Measurements from ENCODE around the gene ADORA1.

Gene ADORA1

DNA sequence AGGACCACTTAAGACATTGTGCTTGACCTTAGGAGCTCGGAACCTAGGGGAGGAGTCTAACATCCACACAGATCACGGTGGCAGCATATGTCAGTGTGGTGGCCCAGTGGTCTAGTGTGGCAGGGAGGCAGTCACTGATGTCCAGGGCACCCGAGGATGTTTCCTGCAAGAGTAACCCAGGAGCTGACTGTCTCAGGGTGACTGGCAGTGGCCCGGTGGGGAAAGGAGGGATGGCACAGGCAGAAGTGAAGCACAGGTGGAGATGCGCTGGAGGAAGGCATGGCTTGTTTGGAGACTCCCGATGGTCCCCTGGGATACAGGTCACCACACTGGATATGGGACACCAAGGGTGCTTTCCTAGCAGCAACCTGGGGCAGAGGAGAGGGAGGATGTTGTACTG, 85.6 kb downstream of the ADORA1 start:
- no peak for DNase-seq (ENCODE audit: low spot score)

DNA sequence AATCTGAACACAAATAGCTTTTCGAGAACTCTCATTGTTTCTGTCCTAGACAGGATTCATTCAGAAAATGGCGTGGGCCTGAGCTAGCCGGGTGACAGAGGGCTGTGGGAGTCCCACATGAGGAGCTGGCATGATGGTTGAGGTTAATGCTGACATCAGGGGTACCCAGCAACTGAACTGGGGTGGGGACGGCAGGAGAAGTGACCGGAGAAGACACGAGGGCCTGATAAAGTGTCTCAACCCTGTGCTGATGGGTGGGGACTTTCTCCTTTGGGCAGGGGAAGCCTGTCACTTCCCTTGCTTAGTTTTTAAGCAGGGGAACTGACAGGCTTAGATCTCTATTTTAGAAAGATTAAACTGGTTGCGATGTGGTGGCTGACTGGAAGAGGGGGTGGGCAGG, 87.3 kb downstream of the ADORA1 start:
- DNase-seq (ENCODE audit: low spot score) = no peak

- no peak for DNase-seq (ENCODE audit: low spot score)
Measured at GRCh38 chr1:203215573-203215972, 88.0 kb downstream of the ADORA1 start.

GRCh38 chr1:203216274-203217138, 89.0 kb downstream of the ADORA1 start:
- peak; percentile 64 for DNase-seq (ENCODE audit: low spot score)

Measured in LoVo (cell line).